Choroid plexus epithelial cell (primary cell): ENCODE measurements around the gene NARS2.

Experiments
- DNase-seq: peaks from one replicate; pipeline ENCODE4 v3.0.0-alpha.2; 2010; ENCODE audit warnings: low read depth
- H3K4me3 ChIP-seq: 2 replicates; pipeline ENCODE4 v1.5.1; 2011; ENCODE audit warnings: low read depth, mild to moderate bottlenecking, control low read depth, low read length, moderate library complexity
- CTCF ChIP-seq: conservative IDR thresholded peaks from 2 replicates; pipeline ENCODE4 v1.5.1; 2011; ENCODE audit warnings: low read depth, mild to moderate bottlenecking, control low read depth, inconsistent platforms, low read length, moderate library complexity

Gene NARS2

GRCh38 chr11:78540256-78540655, 34.4 kb downstream of the NARS2 start:
- no peak overlapping the region for H3K4me3 ChIP-seq
- DNase-seq = no peak
- TF ChIP-seq CTCF = no peak

- no peak for TF ChIP-seq CTCF
- no peak overlapping the region for H3K4me3 ChIP-seq
- peak; percentile 36 for DNase-seq
Observed at GRCh38 chr11:78539506-78539905, 35.2 kb downstream of the NARS2 start.

- no peak for DNase-seq
- no peak overlapping the region for H3K4me3 ChIP-seq
- TF ChIP-seq CTCF = no peak
Observed at GRCh38 chr11:78536933-78537332, 37.7 kb downstream of the NARS2 start.

- peak; percentile 51 for DNase-seq
- TF ChIP-seq CTCF = no peak
- H3K4me3 ChIP-seq = no peak overlapping the region
Observed at GRCh38 chr11:78535920-78536319, 38.7 kb downstream of the NARS2 start.

GRCh38 chr11:78535027-78535426, 39.6 kb downstream of the NARS2 start:
- TF ChIP-seq CTCF = no peak
- no peak overlapping the region for H3K4me3 ChIP-seq
- DNase-seq = no peak

- H3K4me3 ChIP-seq = no peak overlapping the region
- no peak for DNase-seq
- no peak for TF ChIP-seq CTCF
Observed at GRCh38 chr11:78533399-78533798, 41.3 kb downstream of the NARS2 start.

- DNase-seq = no peak
- TF ChIP-seq CTCF = no peak
- H3K4me3 ChIP-seq = no peak overlapping the region
Observed at GRCh38 chr11:78532991-78533390, 41.7 kb downstream of the NARS2 start.
